Measurements from ENCODE around the gene SLC43A1.

SLC43A1 gene

GRCh38 chr11:57521116-57521515 lies 5.6 kb upstream of the SLC43A1 start:
- H3K4me1 ChIP-seq (ENCODE audit: control insufficient read depth, insufficient read depth, low read length) = no peaks in the 10 kb centered on the region
- no peak overlapping the region for H3K9ac ChIP-seq (ENCODE audit: low read length)
- H3K4me3 ChIP-seq (ENCODE audit: low read length) = no peak overlapping the region
- H3K27me3 ChIP-seq (ENCODE audit: control insufficient read depth, insufficient read depth, low read length) = no peaks in the 10 kb centered on the region
- no peaks in the 10 kb centered on the region for H3K9me3 ChIP-seq (ENCODE audit: control insufficient read depth, low read length)
- no peaks in the 10 kb centered on the region for H3K36me3 ChIP-seq (ENCODE audit: control insufficient read depth, insufficient read depth, low read length)

- Histone ChIP-seq H3K27me3 (ENCODE audit: control insufficient read depth, insufficient read depth, low read length) (no peaks in the 10 kb centered on the region), H3K36me3 (ENCODE audit: control insufficient read depth, insufficient read depth, low read length) (no peaks in the 10 kb centered on the region), H3K9me3 (ENCODE audit: control insufficient read depth, low read length) (no peaks in the 10 kb centered on the region), H3K4me3 (ENCODE audit: low read length) (peak overlapping the region; percentile 82), H3K4me1 (ENCODE audit: control insufficient read depth, insufficient read depth, low read length) (peaks cover 14% of the 10 kb centered on the region), H3K9ac (ENCODE audit: low read length) (peak overlapping the region; percentile 70)
Observed at GRCh38 chr11:57516061-57516443, 550 bp upstream of the SLC43A1 start.

- peak overlapping the region; percentile 82 for H3K4me3 ChIP-seq (ENCODE audit: low read length)
- no peaks in the 10 kb centered on the region for H3K27me3 ChIP-seq (ENCODE audit: control insufficient read depth, insufficient read depth, low read length)
- peaks cover 14% of the 10 kb centered on the region for H3K4me1 ChIP-seq (ENCODE audit: control insufficient read depth, insufficient read depth, low read length)
- peak overlapping the region; percentile 70 for H3K9ac ChIP-seq (ENCODE audit: low read length)
- H3K36me3 ChIP-seq (ENCODE audit: control insufficient read depth, insufficient read depth, low read length) = no peaks in the 10 kb centered on the region
- H3K9me3 ChIP-seq (ENCODE audit: control insufficient read depth, low read length) = no peaks in the 10 kb centered on the region
Observed at GRCh38 chr11:57514538-57515331, 767 bp downstream of the SLC43A1 start.

- Histone ChIP-seq H3K4me1 (ENCODE audit: control insufficient read depth, insufficient read depth, low read length) (peaks cover 14% of the 10 kb centered on the region), H3K9me3 (ENCODE audit: control insufficient read depth, low read length) (no peaks in the 10 kb centered on the region), H3K36me3 (ENCODE audit: control insufficient read depth, insufficient read depth, low read length) (no peaks in the 10 kb centered on the region), H3K4me3 (ENCODE audit: low read length) (peak overlapping the region; percentile 82), H3K9ac (ENCODE audit: low read length) (peak overlapping the region; percentile 70), H3K27me3 (ENCODE audit: control insufficient read depth, insufficient read depth, low read length) (no peaks in the 10 kb centered on the region)
Observed at GRCh38 chr11:57513911-57514537, 1.5 kb downstream of the SLC43A1 start.

- Histone ChIP-seq H3K4me1 (ENCODE audit: control insufficient read depth, insufficient read depth, low read length) (peaks cover 14% of the 10 kb centered on the region), H3K27me3 (ENCODE audit: control insufficient read depth, insufficient read depth, low read length) (no peaks in the 10 kb centered on the region), H3K36me3 (ENCODE audit: control insufficient read depth, insufficient read depth, low read length) (no peaks in the 10 kb centered on the region), H3K4me3 (ENCODE audit: low read length) (no peak overlapping the region), H3K9ac (ENCODE audit: low read length) (no peak overlapping the region), H3K9me3 (ENCODE audit: control insufficient read depth, low read length) (no peaks in the 10 kb centered on the region)
Observed at GRCh38 chr11:57513452-57513795, 2.1 kb downstream of the SLC43A1 start.

- H3K4me3 ChIP-seq (ENCODE audit: low read length) = no peak overlapping the region
- peaks cover 14% of the 10 kb centered on the region for H3K4me1 ChIP-seq (ENCODE audit: control insufficient read depth, insufficient read depth, low read length)
- no peaks in the 10 kb centered on the region for H3K9me3 ChIP-seq (ENCODE audit: control insufficient read depth, low read length)
- H3K27me3 ChIP-seq (ENCODE audit: control insufficient read depth, insufficient read depth, low read length) = no peaks in the 10 kb centered on the region
- no peak overlapping the region for H3K9ac ChIP-seq (ENCODE audit: low read length)
- no peaks in the 10 kb centered on the region for H3K36me3 ChIP-seq (ENCODE audit: control insufficient read depth, insufficient read depth, low read length)
Observed at GRCh38 chr11:57512646-57513451, 2.7 kb downstream of the SLC43A1 start.

- Histone ChIP-seq H3K4me3 (ENCODE audit: low read length) (no peak overlapping the region), H3K27me3 (ENCODE audit: control insufficient read depth, insufficient read depth, low read length) (no peaks in the 10 kb centered on the region), H3K9ac (ENCODE audit: low read length) (no peak overlapping the region), H3K36me3 (ENCODE audit: control insufficient read depth, insufficient read depth, low read length) (no peaks in the 10 kb centered on the region), H3K9me3 (ENCODE audit: control insufficient read depth, low read length) (no peaks in the 10 kb centered on the region), H3K4me1 (ENCODE audit: control insufficient read depth, insufficient read depth, low read length) (peaks cover 14% of the 10 kb centered on the region)
Observed at GRCh38 chr11:57511741-57512430, 3.6 kb downstream of the SLC43A1 start.

GRCh38 chr11:57508341-57509170 lies 6.9 kb downstream of the SLC43A1 start:
- Histone ChIP-seq H3K9ac (ENCODE audit: low read length) (no peak overlapping the region), H3K36me3 (ENCODE audit: control insufficient read depth, insufficient read depth, low read length) (no peaks in the 10 kb centered on the region), H3K4me1 (ENCODE audit: control insufficient read depth, insufficient read depth, low read length) (peaks cover 1% of the 10 kb centered on the region), H3K9me3 (ENCODE audit: control insufficient read depth, low read length) (no peaks in the 10 kb centered on the region), H3K27me3 (ENCODE audit: control insufficient read depth, insufficient read depth, low read length) (no peaks in the 10 kb centered on the region), H3K4me3 (ENCODE audit: low read length) (no peak overlapping the region)

GRCh38 chr11:57506522-57506921 lies 9.0 kb downstream of the SLC43A1 start:
- H3K9me3 ChIP-seq (ENCODE audit: control insufficient read depth, low read length) = no peaks in the 10 kb centered on the region
- no peak overlapping the region for H3K4me3 ChIP-seq (ENCODE audit: low read length)
- no peak overlapping the region for H3K9ac ChIP-seq (ENCODE audit: low read length)
- no peaks in the 10 kb centered on the region for H3K27me3 ChIP-seq (ENCODE audit: control insufficient read depth, insufficient read depth, low read length)
- H3K4me1 ChIP-seq (ENCODE audit: control insufficient read depth, insufficient read depth, low read length) = peaks cover 6% of the 10 kb centered on the region
- no peaks in the 10 kb centered on the region for H3K36me3 ChIP-seq (ENCODE audit: control insufficient read depth, insufficient read depth, low read length)

- Histone ChIP-seq H3K4me3 (ENCODE audit: low read length) (no peak overlapping the region), H3K4me1 (ENCODE audit: control insufficient read depth, insufficient read depth, low read length) (peaks cover 19% of the 10 kb centered on the region), H3K9me3 (ENCODE audit: control insufficient read depth, low read length) (no peaks in the 10 kb centered on the region), H3K36me3 (ENCODE audit: control insufficient read depth, insufficient read depth, low read length) (no peaks in the 10 kb centered on the region), H3K9ac (ENCODE audit: low read length) (no peak overlapping the region), H3K27me3 (ENCODE audit: control insufficient read depth, insufficient read depth, low read length) (no peaks in the 10 kb centered on the region)
Observed at GRCh38 chr11:57504511-57504910, 11.0 kb downstream of the SLC43A1 start.

GRCh38 chr11:57502870-57503269 lies 12.6 kb downstream of the SLC43A1 start:
- no peaks in the 10 kb centered on the region for H3K27me3 ChIP-seq (ENCODE audit: control insufficient read depth, insufficient read depth, low read length)
- H3K4me1 ChIP-seq (ENCODE audit: control insufficient read depth, insufficient read depth, low read length) = peaks cover 35% of the 10 kb centered on the region
- H3K4me3 ChIP-seq (ENCODE audit: low read length) = no peak overlapping the region
- H3K36me3 ChIP-seq (ENCODE audit: control insufficient read depth, insufficient read depth, low read length) = no peaks in the 10 kb centered on the region
- H3K9me3 ChIP-seq (ENCODE audit: control insufficient read depth, low read length) = no peaks in the 10 kb centered on the region
- H3K9ac ChIP-seq (ENCODE audit: low read length) = no peak overlapping the region
